HG03565 (cell line): ENCODE measurements around the gene SFXN5.

ENCODE experiments used
- ATAC-seq: cut with Tn5 transposase; IDR thresholded peaks from one replicate; pipeline ENCODE4 v1.9.1; 2021; ENCODE audit warnings: mild to moderate bottlenecking, moderate library complexity; ENCODE audit not compliant: unreplicated experiment

The SFXN5 gene

DNA sequence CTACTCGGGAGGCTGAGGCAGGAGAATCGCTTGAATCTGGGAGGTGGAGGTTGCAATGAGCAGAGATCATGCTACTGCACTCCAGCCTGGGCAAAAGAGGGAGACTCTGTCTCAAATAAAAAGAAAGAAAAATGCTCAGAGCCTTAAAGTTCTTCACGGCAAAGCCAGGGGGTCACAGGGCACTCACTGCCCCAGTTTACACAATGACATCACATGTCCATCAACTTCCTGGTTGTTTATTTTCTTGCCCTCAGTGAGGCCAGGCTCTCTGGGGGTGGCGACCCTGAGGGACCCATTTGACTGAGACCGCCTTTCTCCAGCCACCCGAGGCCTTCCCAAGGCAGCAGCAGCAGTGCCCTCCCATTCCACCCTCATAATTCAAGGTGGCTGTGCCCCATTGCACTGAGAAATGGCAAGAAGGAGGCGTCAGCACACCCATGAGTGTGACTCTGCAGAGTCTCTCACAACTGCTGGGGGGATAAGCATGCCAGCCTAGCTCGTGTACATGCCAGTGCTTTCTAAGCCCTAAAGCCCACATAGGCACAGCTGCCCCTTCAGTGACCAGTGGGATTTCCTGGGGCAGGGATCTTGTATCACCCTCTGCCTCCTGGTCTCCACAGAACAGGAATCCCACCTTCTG, 50.0 kb downstream of the SFXN5 start:
- ATAC-seq = no peak

DNA sequence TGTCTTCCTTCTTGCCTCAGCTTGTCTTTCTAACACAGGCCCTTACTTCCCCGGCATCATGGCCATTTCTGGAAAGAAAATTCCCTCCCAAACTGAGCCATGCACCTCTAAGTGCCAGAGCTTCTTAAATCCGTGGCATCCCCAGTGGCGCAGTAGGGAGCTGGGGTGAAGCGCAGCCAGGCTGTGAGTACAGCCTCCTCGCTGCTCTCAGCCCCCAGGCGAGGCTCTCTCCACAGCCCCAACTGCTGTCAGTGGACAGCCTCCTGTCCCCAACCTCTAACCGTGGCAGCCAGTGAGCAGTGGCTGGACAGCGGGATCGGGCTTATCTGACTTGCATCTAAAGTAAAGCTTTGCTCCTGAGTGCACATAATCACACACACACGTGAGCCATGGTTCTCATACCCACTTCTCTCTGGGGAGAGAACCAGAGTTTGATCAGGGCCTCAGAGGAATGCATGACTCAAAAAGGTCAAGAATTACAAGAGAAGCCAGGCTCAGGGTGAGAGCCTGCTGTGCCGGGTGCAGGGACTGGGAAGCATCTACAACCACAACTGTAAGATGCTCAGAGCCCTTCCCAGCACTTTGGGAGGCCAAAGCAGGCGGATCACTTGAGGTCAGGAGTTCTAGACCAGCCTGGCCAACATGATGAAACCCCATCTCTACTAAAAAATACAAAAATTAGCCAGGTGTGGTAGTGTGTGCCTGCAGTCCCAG, 50.7 kb downstream of the SFXN5 start:
- no peak for ATAC-seq

DNA sequence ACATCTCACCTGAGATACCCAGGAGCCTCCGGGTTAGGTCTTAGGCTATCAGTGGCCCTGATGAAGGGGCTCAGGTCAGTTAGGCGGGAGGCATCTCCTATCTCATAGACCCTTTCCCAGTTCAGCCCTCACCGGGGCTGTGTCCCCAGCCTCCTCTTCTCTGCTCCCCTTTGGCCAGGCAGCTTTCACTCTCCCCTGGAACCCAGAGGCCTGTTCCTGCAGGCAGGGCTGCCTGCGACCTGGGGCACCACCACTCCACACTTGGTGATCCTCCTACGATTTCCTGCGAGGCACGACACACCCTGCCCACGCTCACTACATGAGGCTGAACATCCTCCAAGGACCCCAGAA, 51.2 kb downstream of the SFXN5 start:
- ATAC-seq = no peak

DNA sequence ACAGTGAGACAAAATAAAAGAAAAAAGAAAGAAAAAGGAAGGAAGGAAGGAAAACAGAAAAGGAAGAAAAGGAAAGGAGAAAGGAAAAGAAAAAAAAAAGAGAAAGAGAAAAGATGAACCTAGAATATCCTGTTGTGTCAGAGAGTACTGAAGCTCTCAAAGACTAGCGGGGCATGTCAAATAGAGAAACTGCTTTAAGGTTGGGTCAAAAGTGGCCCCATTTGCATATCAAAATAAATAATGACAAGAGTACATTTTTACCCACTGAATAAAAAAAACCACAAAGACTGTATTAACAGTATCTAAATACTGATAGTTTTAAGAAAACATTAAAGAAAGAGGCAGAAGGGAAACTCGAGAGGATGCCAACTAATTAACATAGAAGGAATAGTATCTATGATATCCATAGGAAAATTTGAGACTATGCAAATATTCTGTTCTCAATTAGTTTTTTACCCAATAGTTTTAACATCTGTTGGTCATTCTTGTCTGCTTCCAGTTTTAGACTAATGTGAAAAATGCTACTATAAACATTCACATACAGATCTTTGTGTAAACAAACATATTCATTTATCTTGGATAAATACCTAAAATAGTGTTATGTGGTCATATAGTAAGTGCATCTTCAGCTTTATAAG, 53.2 kb downstream of the SFXN5 start:
- no peak for ATAC-seq

DNA sequence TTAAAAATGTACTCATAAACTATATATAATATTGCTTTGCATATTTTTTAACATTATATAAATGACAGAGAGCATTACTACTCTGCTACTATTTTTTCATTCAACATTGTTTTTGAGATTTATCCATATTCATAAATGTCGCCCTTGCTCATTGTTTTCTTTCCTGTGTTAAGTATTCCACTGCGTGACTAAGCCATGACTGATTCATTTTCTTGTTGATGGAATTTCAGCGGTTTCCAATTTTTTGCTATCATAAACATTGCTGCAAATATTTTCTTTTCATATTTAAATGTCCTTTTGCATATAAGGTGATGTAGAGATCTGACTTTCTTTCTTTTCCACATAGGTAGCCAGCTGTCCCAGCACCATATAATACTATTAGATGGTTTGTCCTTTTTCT, 57.6 kb downstream of the SFXN5 start:
- ATAC-seq = no peak

DNA sequence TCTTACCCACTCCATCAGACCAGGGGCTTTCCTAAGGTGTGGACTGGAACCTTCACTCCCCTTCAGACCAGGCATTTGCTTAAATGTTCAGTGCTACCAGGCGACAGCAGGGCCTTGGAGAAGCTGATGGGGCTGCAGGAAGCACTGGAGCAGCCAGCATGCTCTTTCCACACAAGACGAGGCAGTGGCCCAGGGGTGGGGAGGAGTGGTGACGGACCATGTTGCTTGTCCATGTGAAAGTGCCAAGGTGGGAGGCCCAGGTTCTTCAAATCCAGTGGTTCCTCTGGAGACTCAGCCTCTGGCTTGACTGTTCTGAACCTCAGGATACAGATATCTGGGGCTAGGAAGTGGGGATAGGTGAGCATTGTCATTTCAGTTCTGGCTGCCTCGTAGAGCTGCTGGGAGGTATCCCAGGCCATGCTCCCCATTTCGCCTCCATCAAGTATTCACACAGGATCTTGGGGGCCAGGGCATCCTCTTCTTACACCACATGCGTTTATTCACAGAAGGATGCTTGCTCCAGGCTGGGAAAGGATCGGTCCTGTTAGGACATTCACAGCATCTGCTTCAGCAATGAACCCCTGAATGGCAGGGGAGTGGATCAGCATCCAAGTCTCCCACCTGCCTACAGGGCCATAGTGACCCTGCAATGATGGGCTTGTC, 62.2 kb downstream of the SFXN5 start:
- no peak for ATAC-seq

DNA sequence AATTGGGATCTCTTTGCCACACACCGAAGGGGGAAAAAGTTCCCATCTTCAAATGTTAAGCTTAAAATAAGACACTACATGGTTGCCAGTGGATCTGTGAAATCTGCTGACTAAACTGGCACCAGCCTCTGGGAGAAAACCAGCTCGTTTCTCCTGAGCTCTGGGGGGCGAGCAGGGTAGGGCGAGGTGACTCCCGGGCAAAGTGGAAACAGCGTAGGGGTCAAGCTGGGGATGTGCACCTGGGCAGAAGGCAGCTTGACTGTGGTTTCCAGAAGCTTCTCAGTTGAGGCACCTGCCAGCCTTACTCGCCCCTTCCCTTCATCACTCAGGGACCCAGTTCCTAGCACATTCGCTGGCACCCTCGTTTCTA, 62.8 kb downstream of the SFXN5 start:
- no peak for ATAC-seq

DNA sequence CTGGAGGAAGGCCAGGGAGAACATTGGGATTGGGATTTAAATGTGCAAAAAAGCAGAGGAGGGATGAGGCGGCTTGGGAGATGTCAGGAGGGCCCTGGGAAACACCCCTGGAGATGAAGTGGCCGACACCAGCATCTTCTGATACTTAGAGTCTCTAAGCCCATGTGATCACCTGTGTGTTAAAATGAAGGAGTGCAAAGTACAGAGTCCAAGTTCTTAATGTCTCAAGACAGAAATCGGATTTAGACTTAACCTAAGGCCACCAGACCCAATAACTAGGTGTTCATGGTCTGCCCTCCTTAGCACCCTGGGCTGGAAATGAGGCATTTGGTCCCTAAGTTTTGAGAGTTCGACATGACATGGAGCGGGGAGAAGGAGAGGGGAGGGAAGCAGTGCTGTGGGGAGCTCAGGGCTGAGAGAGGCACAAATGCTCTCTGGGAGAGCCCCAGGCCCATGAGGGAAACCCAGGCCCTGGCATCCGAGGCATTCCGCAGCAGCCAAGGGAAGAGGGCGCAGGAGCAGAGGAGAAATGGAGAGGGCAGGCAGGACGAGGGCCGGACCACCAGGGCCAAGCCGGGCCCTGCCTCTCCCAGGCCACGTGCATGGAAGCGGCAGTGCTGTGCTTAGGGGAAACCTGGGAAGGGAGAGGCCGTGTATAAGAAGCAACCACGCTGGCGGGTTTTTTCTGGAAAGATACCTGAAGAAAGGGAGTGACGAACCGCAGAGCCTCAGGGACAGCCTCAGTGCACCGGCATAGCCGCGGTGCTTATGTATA, 63.3 kb downstream of the SFXN5 start:
- no peak for ATAC-seq

DNA sequence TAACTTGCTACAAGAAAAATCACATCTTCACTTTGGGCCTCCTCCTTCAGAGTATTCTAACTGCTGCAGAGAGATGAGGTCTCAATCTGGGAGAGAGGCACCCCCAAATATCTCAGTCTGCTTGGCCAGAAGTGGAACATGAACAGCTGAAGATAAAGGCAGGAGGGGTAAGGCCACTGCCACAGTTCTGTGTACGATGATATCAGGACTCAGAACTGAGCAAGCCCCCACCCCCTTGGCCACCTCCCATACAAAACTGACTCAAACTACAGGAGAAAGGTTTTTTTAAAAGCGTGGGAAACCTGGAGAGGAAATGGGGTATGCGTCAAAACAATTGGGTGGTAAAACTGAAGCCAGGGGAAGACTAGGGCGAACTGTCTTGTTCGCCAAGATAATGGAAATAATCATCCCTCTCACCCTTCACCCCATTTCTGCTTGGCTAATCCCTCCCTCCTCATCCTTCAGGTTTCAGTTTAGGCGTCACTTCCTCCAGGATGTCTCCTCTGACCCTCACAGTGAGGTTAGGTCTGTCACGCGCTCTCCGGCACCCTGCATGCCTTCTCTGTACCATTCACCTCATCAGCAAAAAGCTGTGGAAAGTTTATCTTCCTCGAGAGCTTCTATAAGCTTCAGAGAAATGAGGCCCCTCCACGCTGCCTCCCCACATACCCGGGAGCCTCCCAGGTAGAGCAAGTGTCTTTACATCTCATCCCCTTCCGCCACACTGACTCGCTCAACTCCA, 64.4 kb downstream of the SFXN5 start:
- no peak for ATAC-seq

DNA sequence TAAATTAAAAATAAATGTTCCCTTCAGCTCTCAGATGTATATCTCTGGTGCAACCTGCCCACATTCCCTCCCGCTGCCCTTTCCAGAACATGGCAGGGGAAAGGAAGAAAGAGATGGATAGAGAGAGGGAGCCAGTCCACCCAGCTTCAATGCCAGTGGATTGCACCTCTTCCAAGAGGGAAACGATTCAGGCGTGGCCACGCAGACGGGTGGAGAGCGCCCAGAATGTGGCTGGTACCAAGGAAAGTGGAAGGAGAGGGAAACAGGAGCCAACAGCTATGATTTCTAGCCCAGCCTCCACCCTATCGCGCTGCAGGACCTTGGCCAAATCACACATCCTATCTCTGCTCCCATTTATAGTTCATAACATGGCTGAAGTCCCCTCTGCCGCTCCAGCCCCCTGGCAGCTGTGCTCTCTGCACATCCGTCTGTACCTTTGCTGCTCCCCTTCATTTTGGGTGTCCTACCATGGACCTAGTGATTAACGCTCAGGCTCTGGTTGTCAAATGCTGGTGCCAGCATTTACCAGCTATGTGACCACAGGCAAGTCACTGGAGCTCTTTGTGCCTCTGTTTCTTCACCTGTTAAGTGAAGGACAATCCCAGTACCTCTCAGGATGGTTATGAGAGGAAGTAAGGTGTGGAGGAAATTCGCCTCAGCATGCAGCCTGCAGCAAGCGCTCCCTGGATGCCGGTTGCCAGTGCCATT, 66.5 kb downstream of the SFXN5 start:
- no peak for ATAC-seq

DNA sequence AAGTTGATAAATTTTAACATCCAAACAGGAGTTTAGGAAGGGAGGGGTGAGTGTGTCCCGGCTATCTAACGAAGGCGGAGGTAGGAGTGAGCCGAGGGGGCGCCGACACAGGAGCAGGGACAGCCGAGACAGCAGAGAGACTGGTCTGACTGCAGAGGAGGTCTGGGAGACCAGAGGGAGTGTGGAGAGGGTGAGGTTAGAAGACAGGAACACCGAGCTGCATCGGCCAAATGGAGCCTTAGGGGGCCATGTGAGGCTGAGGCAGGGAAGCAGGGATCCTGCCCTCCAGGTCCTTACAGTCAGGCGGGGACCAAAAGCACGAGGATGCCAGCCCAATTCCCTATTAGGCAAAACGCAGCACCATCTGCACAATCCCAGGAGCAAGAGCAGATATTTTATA, 67.0 kb downstream of the SFXN5 start:
- ATAC-seq = no peak

DNA sequence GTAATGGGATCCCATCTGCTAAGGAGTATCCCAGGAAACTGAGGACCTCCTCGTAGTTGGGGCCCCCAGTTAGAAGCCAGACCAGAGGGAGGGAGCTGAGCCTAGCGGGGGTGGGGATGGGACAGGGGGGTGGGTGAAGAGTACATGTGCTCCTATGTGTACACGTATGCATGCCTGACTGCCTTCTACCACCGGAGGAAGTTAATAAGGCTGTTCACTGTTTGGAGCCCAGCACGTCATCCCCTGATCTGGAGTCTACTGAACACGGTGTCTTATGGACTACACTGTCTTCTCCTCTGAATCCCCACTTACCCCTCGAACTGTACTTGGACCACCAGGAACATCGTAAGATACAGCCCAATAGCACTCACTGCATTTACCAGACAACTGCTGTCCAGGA, 68.5 kb downstream of the SFXN5 start:
- no peak for ATAC-seq

DNA sequence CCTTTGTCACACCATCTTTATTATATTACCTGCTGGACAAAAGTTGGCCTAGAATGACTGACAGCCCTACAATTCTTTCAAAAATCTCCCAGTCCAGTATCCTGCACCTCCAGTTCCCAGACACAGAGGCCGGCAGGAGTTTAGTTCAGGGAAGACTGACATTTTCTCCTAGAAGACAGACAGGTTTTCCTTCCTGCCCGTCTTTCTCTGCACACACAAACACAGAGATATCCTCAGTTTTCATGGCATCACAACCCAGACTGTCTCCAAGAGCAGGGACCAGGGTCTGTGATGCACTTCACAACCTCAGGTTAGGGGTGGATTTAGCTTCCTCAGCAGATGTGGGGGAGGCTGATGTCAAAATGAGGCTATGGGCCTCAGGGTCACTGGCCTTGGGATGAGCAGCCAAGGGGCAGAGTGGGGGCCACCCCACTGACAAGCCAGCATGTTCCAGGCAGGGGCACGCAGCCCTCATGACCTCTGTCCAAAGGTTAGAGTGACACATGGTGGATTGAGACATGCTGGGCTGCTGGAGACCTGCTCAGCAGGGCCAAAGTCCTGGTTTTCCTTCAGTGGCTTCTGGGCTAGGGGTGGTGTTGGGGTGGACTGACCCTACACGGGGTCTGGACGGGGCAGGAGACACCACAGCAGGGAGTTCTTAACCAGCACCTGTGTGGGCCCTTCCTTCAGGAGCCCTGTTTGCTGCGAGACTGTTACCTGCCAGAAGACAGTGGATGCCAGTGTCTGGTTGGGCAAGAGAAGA, 70.5 kb downstream of the SFXN5 start:
- no peak for ATAC-seq

DNA sequence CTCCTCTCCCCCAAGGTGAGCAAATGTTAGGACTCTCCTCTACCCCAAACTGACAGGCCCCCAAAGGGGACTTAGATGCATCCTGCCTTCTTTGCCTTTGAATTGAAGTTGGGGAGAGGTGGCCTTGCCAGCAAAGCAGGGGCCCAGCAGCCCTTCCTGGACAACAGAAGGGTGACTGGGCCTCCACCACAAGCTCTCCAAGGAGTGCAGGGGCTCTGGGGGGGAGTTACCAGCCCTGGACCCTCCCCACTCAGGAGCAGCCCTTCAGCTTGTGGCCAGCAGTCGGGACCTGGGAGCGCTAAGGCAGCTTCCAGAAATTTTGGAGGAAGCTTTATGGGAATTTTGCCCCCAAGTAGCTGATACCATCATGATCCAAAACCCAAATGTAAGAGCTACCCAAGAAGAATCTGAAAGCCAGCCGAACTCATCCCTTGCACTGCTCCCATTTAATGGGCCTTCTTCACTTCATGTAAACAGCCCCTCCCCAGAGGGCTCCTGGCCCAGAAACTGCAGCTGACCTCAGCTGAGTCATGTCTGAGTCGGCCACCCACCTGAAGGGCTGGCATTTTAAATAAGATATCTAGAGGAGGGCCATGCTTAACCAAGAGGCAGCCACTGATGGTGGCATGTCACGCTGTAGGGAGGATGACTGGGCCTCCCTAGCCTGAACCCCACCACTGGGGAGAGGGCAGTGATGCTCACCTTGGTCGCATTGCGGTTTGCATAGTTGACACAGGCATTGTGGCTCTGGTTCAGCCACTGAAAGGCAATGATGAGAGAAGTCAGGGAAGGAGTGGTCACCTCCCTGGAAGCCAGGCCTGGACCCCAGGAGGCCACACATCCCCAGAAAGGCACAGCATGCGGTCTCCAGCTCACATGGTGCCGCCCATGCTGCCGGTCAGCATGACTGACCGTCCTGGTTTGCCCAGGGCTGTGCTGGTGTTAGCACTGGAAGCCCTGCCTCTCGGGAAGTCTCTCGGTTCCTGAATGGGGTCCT, 71.5 kb downstream of the SFXN5 start:
- no peak for ATAC-seq

DNA sequence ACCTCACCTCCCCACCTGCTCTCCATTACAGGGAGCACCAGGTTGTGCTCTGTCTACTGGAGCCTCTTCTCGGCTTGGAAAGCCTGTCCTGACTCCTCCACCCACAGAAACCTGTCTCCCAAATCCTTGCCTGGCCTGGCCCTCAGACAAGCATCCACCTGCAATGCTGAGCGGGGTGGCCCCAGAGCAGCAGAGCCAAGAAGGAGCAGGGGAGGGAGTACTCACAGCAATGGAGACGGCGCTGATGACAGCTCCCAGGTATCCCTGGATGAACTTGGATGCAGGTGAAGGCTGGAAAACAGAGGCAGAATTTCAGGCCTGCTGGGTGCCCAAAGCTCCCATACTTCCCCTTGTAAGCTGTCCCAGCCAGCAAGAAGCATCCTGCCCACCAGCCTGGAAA, 72.8 kb downstream of the SFXN5 start:
- ATAC-seq = no peak

DNA sequence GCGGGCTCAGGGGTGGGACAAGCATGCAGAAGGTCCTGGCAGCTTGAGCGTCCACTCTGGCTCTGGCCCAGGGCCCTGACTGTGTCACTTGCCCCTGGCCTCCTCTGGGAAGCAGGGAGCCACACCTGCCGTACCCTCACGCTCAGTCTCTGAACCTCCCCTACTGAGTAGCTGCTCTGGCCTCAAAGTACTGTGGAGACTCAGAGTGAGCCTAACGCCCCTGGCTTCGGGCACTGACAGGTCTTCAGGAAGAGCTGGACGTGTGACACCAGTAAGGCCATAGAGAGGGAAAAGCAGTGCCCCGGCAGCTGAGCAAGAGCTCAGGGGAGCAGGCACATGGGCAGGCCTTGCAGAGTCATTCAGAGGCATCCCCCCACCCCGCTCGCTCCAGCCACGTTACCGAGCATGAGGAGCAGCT, 73.3 kb downstream of the SFXN5 start:
- ATAC-seq = no peak

DNA sequence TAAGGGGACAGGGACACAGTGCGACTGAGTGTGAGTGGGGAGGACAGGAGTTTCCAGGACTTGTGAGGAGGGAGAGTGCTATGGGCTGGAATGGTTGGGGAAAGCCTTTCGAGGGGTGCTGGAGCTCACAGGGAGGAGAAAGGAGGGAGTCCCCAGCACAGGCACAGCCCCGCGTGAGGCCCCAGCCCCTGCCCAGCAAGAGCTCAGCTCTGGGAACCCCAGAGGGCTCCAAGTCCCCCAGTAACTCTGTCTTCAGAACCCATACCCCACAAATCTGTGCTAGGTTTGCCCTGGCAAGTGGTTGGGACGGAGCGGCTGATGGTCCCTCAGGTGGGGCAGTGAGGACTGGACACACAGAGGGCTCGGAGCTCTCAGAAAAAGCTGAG, 75.4 kb downstream of the SFXN5 start:
- ATAC-seq = no peak
